Retina (tissue), 1 donor: ENCODE data around the gene GM2A.
"Not testable (repeated sequence)": the region's sequence is repeated elsewhere in the genome, so short reads cannot be mapped to it uniquely, and the experiment has no call there.

Source experiments
- DNase-seq: peaks from one replicate; pipeline ENCODE4 v3.0.0-alpha.2; 2016

GM2A gene

GRCh38 chr5:151254556-151254955 lies 1.6 kb downstream of the GM2A start:
- no peak for DNase-seq

- DNase-seq, result not testable (repeated sequence)
These were observed 2.0 kb downstream of the GM2A start for GRCh38 chr5:151254990-151255389.

DNA sequence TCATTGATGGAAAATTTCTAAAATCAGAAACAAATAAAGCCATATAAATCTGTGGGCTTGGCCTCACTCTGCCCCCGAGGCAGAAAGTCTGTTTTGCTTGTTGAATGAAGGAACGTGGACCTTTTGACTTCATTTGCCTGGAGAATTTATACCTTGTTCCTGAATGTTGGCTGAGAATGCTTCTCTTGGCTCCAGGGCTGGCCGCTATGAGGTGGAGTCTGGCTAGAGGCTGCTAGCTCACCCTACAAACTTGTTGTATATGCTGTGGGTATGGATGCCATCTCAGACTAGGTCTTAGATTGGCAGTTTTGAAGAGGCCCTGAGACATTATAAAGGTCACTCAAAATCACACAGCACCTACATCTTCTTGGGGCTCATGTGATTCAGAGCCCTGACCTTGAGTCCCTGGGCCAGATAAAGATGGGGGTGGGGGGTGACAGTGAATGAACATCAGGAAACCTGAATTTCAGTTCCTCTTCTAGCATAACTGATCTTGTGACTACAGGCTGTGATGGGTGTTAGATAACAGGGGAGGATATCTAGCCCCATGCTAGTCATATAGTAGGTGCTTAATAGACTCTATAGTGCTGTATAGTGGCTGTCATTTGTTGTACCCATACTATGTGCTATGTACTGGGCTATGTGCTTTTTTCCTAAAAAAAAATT lies 2.8 kb downstream of the GM2A start:
- no peak for DNase-seq

DNA sequence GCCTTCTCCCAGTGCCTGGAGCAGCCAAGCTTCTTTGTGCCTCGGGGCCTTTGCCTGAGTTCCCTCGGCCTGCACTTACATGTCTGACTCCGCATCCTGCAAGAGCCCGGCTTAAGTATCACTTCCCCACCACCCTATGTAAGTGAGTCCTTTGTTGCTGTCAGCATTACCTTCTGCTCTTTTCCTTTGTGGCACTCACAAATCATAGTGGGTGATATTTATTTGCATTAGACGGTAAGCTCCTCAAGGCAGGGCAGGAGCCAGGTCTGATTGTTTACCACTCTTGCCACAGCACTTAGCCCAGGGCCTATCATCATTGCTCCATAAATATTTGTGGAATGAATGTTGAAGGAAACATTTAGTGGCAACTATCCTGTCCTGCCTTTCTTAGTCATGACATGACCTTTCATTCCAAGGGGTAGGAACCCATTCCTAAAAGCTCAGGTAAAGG lies 4.8 kb downstream of the GM2A start:
- no peak for DNase-seq

GRCh38 chr5:151258201-151258611 lies 5.2 kb downstream of the GM2A start:
- DNase-seq, result no peak

- no peak for DNase-seq
These were observed 5.8 kb downstream of the GM2A start for GRCh38 chr5:151258816-151259215.

DNA sequence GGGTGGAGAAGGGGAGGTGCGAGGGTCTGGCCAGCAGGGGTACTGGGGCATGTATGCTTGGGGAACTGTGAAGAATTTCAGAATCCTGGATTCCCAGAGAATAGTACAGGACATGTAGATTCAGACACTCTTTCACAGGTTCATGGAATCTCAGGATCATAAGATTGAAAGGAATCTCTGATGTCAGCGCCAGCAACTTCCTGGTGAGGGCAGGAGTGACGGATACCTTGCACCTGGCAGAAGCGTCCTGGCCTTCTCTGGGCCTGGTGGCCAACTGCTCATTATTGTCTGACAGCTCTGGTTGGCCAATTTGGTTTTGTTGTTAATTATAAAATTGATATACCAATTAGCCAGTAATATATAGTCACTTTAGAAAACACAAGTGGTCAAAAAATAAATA lies 6.9 kb downstream of the GM2A start:
- DNase-seq, result no peak

GRCh38 chr5:151262532-151262931 lies 9.5 kb downstream of the GM2A start:
- no peak for DNase-seq

DNA sequence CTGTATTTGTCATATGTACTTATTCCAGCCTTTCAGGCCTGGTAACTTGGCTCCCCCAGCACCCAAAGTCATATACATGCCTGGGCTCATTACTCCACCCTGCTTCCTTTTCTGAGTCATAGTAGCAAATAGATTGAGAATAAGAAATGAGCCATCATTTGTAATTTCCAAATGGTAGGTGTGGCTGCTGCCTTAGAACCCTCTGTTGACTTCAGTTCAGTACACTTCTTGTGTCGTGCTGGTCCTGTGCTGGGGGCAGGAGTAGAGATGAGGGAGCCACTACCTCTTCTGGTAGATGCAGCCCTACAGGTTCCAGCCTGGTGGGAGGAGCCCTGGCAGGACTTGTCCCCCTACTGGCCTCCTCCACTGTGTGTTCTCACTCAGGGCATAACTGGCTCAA lies 11.1 kb downstream of the GM2A start:
- no peak for DNase-seq

DNA sequence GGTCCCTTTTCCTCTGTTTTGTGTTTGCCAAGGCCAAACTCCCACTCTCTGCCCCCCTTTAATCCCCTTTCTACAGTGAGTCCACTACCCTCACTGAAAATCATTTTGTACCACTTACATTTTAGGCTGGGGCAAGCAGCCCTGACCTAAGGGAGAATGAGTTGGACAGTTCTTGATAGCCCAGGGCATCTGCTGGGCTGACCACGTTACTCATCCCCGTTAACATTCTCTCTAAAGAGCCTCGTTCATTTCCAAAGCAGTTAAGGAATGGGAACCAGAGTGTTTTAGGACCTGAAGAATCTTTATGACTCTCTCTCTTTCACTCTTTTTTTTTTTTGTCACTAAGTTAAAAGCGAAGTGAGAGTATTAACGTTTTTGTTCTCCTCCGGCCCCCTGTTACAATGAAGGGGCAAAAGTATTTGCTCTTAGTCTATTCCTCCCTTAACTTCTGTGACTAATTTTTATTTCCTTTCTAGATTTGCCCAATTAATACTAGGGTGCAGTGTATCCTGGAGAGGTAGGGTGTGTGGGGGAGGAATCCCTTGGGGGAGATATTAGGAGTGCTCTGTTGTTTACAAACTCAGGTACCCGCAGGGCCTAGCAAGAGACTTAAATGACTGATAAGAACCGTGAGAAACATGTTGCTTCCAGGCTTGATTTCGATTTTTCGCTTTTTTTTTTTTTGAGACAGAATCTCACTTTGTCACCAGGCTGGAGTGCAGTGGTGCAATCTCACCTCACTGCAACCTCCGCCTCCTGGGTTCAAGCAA lies 14.7 kb downstream of the GM2A start:
- DNase-seq, result no peak

DNA sequence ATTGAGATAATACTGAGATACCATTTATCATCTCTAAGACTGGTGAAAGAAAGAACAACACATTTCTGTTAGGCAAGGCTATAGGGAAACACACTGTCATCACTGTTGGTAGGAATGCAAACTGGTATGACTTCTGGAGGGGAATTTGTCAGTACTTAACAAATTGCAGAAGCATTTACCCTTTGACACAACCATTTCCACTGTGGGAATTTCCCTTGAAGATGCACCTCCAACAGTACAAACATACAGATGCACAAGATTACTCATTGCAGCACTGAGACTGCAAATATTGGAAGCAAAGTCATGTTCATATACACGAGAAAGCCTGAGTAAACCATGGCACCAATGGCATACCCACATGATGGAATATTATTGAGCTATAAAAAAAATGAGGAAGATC lies 17.6 kb downstream of the GM2A start:
- no peak for DNase-seq

DNA sequence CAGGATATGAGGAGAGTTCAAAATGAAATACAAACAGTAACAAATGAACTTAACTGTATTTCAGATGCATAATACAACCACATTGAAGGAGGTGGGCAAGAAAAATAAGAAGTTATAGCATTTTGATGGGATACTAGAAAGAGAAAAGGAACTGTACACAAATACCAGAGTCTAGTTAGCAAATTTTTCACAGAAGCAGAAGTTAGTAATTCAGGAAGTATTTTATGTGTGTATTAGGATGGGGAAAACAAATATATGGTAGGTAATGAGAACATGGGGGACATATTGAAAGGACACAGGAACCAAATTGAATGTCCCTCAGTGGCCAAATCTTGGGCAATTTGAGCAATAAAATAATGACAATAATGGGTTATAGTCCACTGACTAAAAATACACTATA lies 18.4 kb downstream of the GM2A start:
- no peak for DNase-seq

- DNase-seq, result no peak
These were observed 21.7 kb downstream of the GM2A start for GRCh38 chr5:151274666-151275065.

DNA sequence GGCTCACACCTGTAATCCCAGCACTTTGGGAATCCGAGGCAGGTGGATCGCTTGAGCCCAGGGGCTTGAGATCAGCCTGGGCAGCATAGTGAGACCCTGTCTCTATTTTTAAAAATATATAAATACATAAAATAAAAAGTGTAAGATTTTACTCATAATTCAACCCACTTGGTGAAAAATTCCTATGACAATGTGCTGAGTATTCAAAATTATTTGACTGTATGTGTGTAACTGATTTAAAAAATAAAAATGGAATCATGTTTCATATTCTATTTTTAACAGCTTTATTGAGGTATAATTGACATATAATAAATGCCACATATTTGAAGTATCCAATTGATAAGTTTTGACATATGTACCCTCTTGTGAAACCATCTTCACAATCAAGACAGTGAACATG lies 22.8 kb downstream of the GM2A start:
- no peak for DNase-seq

DNA sequence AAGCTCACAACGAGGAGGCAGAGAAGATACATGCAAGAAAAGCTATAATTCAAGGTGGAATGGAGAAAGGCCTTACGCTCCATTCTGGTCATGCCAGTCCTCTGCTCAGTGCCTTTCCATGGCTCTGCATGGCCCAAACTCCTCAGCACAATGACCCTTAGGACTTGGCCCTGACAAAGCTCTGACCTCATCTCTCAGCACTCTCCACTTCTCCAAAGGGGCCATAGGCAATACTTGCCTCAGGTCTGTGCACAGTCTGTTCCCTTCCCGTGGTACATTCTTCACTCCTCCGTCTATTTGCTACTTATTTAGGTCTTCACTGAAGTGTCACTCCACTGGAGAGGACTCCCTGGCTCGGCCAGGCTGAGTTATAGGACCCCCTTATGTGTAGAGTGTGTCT lies 25.9 kb downstream of the GM2A start:
- no peak for DNase-seq

GRCh38 chr5:151280443-151280842 lies 27.5 kb downstream of the GM2A start:
- DNase-seq, result no peak

DNA sequence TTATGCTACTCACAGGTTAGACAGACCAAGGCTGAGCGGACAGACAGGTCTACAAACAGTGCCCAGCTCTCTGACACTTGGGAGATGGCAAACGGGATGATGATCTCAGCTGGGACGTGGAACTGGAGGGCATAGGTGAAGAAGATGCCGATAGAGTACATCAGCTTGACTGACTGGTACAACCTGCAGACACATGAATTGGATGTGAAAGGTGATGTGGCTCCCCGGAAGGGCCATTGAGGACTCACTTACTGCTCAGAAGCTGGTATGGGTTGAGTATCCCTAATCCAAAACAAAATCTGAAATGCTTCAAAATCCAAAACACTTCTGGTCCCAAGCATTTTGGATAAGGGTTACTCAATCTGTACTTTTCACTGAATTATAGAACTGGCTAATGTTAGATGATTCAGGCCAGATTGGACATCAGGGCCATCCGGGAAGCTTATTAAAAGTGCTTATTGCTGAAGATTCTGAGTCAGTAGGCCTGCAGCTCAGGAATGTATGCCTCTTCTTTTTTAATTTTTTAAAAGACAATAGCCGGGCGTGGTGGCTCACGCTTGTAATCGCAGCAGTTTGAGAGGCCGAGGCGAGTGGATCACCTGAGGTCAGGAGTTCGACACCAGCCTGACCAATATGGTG lies 28.1 kb downstream of the GM2A start:
- no peak for DNase-seq

DNA sequence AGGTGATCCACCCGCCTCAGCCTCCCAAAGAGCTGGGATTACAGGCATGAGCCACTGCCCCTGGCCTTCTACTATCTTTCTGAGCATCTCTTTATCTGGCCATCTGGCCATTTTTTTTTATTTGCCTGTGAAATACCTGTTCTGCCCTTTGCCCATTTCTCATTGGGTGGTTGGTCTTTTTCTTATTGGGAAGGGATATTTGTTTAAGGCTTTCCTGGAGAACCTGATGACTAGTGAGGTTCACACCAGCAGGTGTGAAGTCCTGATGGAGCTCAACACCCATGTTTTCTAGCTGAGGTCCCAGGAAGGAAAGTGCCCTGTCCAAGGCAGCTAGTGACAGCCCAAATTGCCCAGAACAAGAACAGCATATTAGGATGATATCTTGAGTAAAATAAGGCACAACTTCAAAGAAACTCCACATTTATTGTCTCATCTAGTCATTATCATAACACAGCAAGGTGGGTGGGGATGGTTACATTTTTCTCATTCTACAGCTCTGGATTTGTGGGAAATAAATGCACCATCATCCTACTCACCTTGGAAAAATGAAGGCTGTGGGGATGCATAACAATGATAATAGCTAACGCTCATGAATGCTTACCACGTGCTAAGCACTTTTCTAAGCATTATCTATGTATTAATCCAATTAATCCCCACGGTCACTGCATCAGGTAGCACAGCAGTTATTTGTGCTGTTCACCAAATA lies 30.3 kb downstream of the GM2A start:
- DNase-seq, result no peak

GRCh38 chr5:151284392-151284967 lies 31.5 kb downstream of the GM2A start:
- no peak for DNase-seq

GRCh38 chr5:151285683-151286082 lies 32.7 kb downstream of the GM2A start:
- no peak for DNase-seq

- DNase-seq, result no peak
These were observed 33.3 kb downstream of the GM2A start for GRCh38 chr5:151286246-151286645.

DNA sequence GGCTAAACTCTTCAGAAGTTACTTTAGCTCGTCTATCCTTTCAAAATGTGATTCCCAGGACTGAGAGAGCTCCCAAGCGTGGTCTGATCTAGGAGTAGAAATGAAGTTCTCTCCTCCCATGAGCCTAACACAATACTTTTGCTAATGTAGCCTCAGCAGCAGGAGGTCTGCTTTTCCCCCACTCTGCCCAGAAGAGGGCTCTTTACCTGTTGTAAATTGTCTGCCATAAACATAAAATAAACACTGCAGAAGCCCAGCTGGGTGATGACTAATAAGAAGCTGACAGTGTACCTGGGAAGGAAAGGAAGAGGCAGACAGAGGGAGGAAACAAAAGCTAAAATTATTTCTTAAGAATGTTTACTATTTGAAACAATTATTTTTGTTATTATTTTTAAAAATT lies 35.2 kb downstream of the GM2A start:
- no peak for DNase-seq

GRCh38 chr5:151293624-151294023 lies 40.6 kb downstream of the GM2A start:
- DNase-seq, result no peak
